ENCODE measurements around the gene MRGPRX1.
"Not testable (repeated sequence)": the region's sequence is repeated elsewhere in the genome, so short reads cannot be mapped to it uniquely, and the experiment has no call there.

Gene MRGPRX1

GRCh38 chr11:18934195-18934814, 4.9 kb downstream of the MRGPRX1 start:
- no peak for TF ChIP-seq EZH2 (optimal IDR thresholded peaks at IDR 0.05; ENCODE audit: low read depth, low read length)
- TF ChIP-seq CTCF (IDR thresholded peaks at IDR 0.05; ENCODE audit: low read length) = no peak
- TF ChIP-seq EZH2phosphoT487 (IDR thresholded peaks at IDR 0.05; ENCODE audit: low read length) = no peak
- no peaks in the 10 kb centered on the region for H3K79me2 ChIP-seq (ENCODE audit: low read length)

GRCh38 chr11:18927550-18928322, 11.5 kb downstream of the MRGPRX1 start:
- Histone ChIP-seq H3K79me2 (ENCODE audit: low read length) (no peaks in the 10 kb centered on the region), H3K4me3 (ENCODE audit: low read length) (no peak overlapping the region), H3K9ac (ENCODE audit: low read length) (no peak overlapping the region)

More at GRCh38 chr11:18934195-18934814, 4.9 kb downstream of the MRGPRX1 start:
- H3K27me3 ChIP-seq (replicated peaks; ENCODE audit: insufficient read depth, low read length) = no peaks in the 10 kb centered on the region
- H3K4me2 ChIP-seq (ENCODE audit: low read depth, low read length) = no peak overlapping the region
- H3K9ac ChIP-seq (ENCODE audit: low read length) = no peak overlapping the region
- H3K36me3 ChIP-seq (replicated peaks; ENCODE audit: insufficient read depth, low read length) = no peaks in the 10 kb centered on the region
- H3K4me1 ChIP-seq (ENCODE audit: low read length) = no peaks in the 10 kb centered on the region
- no peak for DNase-seq
- H3F3A ChIP-seq (ENCODE audit: insufficient read depth, low read length) = no peaks in the 10 kb centered on the region
- H2AFZ ChIP-seq (ENCODE audit: low read length) = no peak overlapping the region
- no peaks in the 10 kb centered on the region for H4K20me1 ChIP-seq (ENCODE audit: insufficient read depth, low read length)
- H3K9me3 ChIP-seq (replicated peaks; ENCODE audit: insufficient read depth, low read length) = no peaks in the 10 kb centered on the region
- no peak overlapping the region for H3K27ac ChIP-seq (ENCODE audit: low read length)
- no peaks in the 10 kb centered on the region for H3K9me2 ChIP-seq (replicated peaks; ENCODE audit: insufficient read depth, low read length)
- H3K4me3 ChIP-seq (ENCODE audit: low read length) = no peak overlapping the region

GRCh38 chr11:18925426-18925825, 13.8 kb downstream of the MRGPRX1 start:
- not testable (repeated sequence) for H3K9me2 ChIP-seq (replicated peaks; ENCODE audit: insufficient read depth, low read length); DNase-seq; H3K4me3 ChIP-seq (ENCODE audit: low read length); H3K36me3 ChIP-seq (replicated peaks; ENCODE audit: insufficient read depth, low read length); H3K27ac ChIP-seq (ENCODE audit: low read length); H3K79me2 ChIP-seq (ENCODE audit: low read length); H2AFZ ChIP-seq (ENCODE audit: low read length); H3K27me3 ChIP-seq (replicated peaks; ENCODE audit: insufficient read depth, low read length); H3K9ac ChIP-seq (ENCODE audit: low read length); H3K9me3 ChIP-seq (replicated peaks; ENCODE audit: insufficient read depth, low read length); H3F3A ChIP-seq (ENCODE audit: insufficient read depth, low read length); H4K20me1 ChIP-seq (ENCODE audit: insufficient read depth, low read length); H3K4me2 ChIP-seq (ENCODE audit: low read depth, low read length); H3K4me1 ChIP-seq (ENCODE audit: low read length)

More at GRCh38 chr11:18927550-18928322, 11.5 kb downstream of the MRGPRX1 start:
- no peaks in the 10 kb centered on the region for H3K4me1 ChIP-seq (ENCODE audit: low read length)
- no peak for DNase-seq
- no peak overlapping the region for H2AFZ ChIP-seq (ENCODE audit: low read length)
- TF ChIP-seq EZH2 (optimal IDR thresholded peaks at IDR 0.05; ENCODE audit: low read depth, low read length) = no peak
- no peak for TF ChIP-seq EZH2phosphoT487 (IDR thresholded peaks at IDR 0.05; ENCODE audit: low read length)
- TF ChIP-seq CTCF (IDR thresholded peaks at IDR 0.05; ENCODE audit: low read length) = no peak
- no peaks in the 10 kb centered on the region for H4K20me1 ChIP-seq (ENCODE audit: insufficient read depth, low read length)
- no peak overlapping the region for H3K4me2 ChIP-seq (ENCODE audit: low read depth, low read length)
- H3K27me3 ChIP-seq (replicated peaks; ENCODE audit: insufficient read depth, low read length) = no peaks in the 10 kb centered on the region
- H3K9me3 ChIP-seq (replicated peaks; ENCODE audit: insufficient read depth, low read length) = no peaks in the 10 kb centered on the region
- H3K27ac ChIP-seq (ENCODE audit: low read length) = no peak overlapping the region
- H3K9me2 ChIP-seq (replicated peaks; ENCODE audit: insufficient read depth, low read length) = no peaks in the 10 kb centered on the region
- H3F3A ChIP-seq (ENCODE audit: insufficient read depth, low read length) = no peaks in the 10 kb centered on the region
- H3K36me3 ChIP-seq (replicated peaks; ENCODE audit: insufficient read depth, low read length) = no peaks in the 10 kb centered on the region

- no peak overlapping the region for H2AFZ ChIP-seq (ENCODE audit: low read length)
- H3K27me3 ChIP-seq (replicated peaks; ENCODE audit: insufficient read depth, low read length) = no peaks in the 10 kb centered on the region
- H3K4me2 ChIP-seq (ENCODE audit: low read depth, low read length) = no peak overlapping the region
- no peaks in the 10 kb centered on the region for H3K36me3 ChIP-seq (replicated peaks; ENCODE audit: insufficient read depth, low read length)
- no peaks in the 10 kb centered on the region for H3K4me1 ChIP-seq (ENCODE audit: low read length)
- no peaks in the 10 kb centered on the region for H4K20me1 ChIP-seq (ENCODE audit: insufficient read depth, low read length)
- H3K27ac ChIP-seq (ENCODE audit: low read length) = no peak overlapping the region
- H3K9me3 ChIP-seq (replicated peaks; ENCODE audit: insufficient read depth, low read length) = no peaks in the 10 kb centered on the region
- H3K4me3 ChIP-seq (ENCODE audit: low read length) = no peak overlapping the region
- DNase-seq = no peak
- no peaks in the 10 kb centered on the region for H3K79me2 ChIP-seq (ENCODE audit: low read length)
- no peak overlapping the region for H3K9ac ChIP-seq (ENCODE audit: low read length)
- H3K9me2 ChIP-seq (replicated peaks; ENCODE audit: insufficient read depth, low read length) = no peaks in the 10 kb centered on the region
- no peak for TF ChIP-seq EZH2 (optimal IDR thresholded peaks at IDR 0.05; ENCODE audit: low read depth, low read length)
- no peaks in the 10 kb centered on the region for H3F3A ChIP-seq (ENCODE audit: insufficient read depth, low read length)
Measured at GRCh38 chr11:18912883-18913282, 26.3 kb downstream of the MRGPRX1 start.
